ENCODE data around the gene TLR6.
"Not testable (repeated sequence)": the region's sequence is repeated elsewhere in the genome, so short reads cannot be mapped to it uniquely, and the experiment has no call there.

The TLR6 gene

GRCh38 chr4:38820329-38821061 is 36.1 kb downstream of the TLR6 start:
- DNase-seq = no peak

GRCh38 chr4:38819569-38819968 is 37.0 kb downstream of the TLR6 start:
- no peak for DNase-seq

GRCh38 chr4:38818441-38818976 is 38.1 kb downstream of the TLR6 start:
- DNase-seq = no peak

GRCh38 chr4:38815885-38816782 is 40.5 kb downstream of the TLR6 start:
- DNase-seq = no peak

GRCh38 chr4:38814386-38814785 is 42.2 kb downstream of the TLR6 start:
- no peak for DNase-seq

DNA sequence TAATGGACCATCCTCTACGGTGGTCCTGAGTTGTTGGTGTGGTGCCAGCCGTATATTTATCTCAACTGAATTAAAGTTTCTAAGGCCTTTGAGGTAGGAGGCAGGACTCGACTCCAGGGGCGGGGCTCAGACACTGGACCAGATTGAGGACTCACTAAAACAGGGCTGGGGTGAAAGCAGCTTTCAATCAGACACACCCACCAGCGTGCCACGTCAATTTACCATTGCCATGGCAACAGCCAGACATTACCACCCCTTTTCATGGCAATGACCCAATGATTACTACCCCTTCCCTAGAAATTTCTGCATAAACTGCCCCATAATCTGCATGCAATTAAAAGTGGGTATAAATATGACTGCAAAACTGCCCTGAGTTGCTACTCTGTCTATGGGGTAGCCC is 45.3 kb downstream of the TLR6 start:
- no peak for DNase-seq

- DNase-seq = not testable (repeated sequence)
Observed at GRCh38 chr4:38807462-38807861, 49.2 kb downstream of the TLR6 start.

DNA sequence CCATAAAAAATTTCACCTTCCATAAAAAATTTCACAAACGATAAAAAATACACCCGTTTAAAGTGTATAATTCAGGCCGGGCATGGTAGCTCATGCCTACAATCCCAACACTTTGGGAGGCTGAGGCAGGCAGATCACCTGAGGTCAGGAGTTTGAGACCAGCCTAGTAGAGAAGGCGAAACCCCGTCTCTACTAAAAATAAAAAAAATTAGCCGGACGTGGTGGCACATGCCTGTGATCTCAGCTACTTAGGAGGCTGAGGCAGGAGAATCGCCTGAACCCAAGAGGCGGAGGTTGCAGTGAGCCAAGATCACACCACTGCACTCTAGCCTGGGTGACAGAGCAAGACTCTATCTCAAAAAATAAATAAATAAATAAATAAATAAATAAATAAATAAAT is 50.4 kb downstream of the TLR6 start:
- DNase-seq = not testable (repeated sequence)

GRCh38 chr4:38805530-38806145 is 51.0 kb downstream of the TLR6 start:
- DNase-seq = no peak

DNA sequence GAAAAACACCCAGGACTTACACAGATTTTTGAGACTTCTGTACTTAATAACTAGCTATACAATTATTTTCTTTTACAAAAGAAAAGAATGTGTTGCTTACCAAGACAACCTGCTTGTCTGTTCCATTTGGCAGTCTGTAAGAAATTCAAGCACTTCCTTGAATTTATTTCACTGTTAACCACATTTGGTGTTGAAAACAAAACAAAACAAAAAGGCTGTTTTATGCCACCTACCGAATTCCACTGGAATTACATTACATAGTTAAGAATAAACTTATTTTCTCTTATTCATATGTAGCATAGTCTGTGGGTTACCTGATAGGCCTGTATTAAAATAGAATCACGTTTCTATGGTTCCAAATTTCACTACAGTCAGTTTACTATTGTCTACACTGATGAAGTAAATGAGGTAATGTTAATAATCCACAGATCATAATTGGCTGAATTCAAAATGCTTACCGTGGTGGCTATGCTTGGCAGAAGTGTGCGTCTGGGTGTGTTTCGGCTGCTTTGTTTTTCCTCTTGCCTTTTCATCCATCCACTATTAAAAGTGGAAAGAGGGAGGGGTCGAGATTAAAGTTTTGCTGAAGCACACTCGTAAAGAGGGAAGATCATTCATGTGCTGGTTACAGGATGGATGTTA is 51.8 kb downstream of the TLR6 start, which contains the start of gene TLR1:
TLR1 (minus strand) TSS at position 138 of the 642 bp plus-strand sequence. CDS start 5,960 bp downstream, outside the sequence.
- DNase-seq = no peak

DNA sequence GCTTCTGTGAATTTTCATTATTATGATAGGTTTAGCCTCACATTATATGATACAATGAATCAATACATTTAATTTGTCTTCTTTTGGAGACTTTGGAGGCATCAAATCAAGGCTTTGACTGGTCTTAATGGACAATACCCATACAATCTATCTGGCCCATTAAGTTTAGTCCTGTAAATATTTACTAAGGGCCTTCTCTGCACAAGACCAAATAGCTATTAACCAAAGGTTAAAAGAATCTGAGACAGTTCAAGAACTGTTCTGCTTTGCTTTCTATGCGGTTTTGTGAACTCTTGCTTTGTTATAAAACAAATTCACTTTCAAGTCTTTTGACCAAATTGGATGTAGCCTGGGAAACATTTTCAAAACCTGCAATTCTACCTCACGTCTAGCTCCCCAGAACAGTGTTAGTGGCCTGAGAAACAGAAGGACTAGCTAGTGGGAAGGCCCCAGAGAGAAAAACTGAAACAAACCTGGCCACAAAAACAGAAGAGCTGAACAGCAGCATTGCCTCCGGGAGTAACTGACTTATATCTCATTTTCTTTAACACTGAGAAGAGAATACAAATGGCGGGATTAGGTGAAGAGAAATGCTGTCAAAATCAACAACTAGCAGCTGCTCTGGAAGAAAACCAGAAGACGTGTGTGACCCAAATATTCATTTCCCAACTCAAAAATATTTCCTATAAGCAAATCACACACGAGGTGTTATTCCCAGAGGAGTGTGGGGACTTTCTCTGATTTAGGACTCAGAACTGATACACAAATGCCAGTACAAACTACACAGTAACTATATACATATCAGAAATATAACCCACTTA is 52.6 kb downstream of the TLR6 start:
- DNase-seq = no peak

DNA sequence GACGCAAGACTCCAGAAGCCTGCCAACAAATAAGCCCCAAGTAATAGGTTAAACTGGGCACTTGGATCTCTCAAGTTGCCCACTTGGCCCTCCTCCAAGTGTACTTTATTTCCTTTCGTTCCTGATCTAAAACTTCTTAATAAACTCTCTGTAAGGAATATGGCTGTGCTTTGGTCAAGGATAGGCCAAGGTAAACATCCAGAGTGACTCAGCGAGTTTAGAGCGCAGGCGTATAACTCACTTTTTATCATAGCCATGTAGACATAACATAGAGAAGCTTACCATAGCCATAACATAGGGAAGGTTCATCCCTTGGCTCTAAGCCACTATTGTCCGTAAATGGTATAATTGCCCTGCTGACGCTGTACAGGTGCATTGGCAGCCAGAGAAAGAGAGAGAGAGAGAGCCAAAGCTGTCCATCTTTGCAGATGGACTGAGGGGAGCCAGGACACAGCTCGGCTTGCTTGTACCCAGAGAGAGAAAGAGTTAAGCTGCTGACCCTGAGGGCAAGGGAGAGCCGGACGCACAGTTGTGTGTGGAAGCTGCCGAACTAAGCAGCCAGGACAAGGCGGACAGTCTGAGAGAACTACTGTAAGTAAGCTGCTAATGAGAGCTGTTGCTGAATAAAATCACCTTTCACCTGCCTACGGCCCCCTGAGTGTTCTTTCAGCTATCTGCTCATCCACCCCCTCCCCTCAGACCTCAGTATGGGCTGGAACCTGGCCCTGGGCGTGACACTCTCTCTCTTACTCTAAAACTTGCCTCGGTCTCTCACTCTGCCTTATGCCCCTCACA is 53.9 kb downstream of the TLR6 start:
- no peak for DNase-seq

GRCh38 chr4:38800961-38801450 is 55.6 kb downstream of the TLR6 start:
- no peak for DNase-seq

GRCh38 chr4:38800366-38800765 is 56.3 kb downstream of the TLR6 start:
- DNase-seq = no peak

GRCh38 chr4:38795087-38795486 is 61.5 kb downstream of the TLR6 start:
- no peak for DNase-seq

DNA sequence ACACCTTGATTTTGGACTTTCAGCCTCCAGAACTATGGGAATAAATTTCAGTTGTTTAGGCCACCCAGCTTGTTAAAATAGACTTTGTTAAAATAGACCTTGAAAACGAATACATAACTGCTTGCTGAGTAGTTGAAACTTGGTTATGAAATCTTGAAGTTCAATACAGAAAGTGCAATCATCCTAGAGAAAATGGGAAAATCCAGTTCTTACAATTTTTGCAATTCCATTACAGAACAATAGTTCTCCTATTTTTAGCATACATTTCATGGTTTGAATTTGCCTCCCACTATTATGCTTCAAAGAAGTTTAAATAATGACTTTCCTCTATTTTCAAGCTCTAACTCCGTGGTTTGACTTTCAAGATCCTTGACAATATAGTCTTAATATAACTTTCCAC is 62.6 kb downstream of the TLR6 start:
- no peak for DNase-seq

- no peak for DNase-seq
Observed at GRCh38 chr4:38791010-38791409, 65.6 kb downstream of the TLR6 start.

GRCh38 chr4:38788317-38788716 is 68.3 kb downstream of the TLR6 start:
- DNase-seq = no peak

DNA sequence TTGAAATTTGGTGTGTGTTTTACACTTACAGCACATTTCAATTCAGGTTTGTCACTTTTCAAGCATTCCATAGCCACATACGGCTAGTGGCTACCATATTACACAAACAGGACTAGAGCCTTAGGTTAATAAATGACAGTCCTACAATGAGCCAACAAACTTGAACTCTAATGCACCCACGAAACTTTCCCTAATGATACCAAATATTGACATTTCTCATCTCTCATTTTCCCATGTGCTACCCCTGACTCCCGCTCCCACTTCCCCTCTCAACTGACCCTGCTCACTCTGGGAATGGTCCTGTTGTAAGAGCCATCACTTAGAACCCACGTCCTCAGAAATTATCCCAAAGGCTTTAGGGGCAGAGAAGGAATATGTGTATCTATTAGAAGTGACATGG is 68.9 kb downstream of the TLR6 start:
- DNase-seq = no peak

DNA sequence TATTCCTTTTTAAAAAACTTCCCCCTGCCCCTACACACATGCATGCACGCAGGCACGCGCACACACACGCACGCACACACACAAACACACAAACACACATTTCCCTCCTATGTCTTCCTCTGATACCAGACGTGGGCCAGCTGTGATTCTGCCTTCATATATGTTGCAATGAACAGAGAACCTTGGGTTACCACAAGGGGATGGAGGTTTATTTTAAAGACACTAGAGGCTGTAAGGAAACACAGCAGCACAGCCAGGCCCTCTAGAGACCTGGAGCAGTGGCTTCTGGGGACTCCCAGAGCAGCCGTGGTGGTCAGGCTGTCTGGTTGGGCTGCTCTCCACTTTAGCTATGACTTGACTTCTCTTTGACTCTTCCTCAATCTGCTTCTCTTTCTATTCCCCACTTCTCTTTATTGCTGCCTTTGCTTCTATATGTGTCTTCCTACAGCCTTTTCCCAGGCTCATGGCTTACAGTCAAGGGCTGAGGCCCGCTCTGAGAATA is 70.7 kb downstream of the TLR6 start:
- no peak for DNase-seq
